ENCODE measurements around the gene E2F7.

GRCh38 chr12:77064896-77065360, 441 bp downstream of the E2F7 start:
- TF ChIP-seq EZH2 (IDR thresholded peaks at IDR 0.05; ENCODE audit: insufficient read depth, low read length), result no peak
- TF ChIP-seq CTCF (IDR thresholded peaks at IDR 0.05; ENCODE audit: insufficient read depth, low read depth, low read length), result no peak
